Stimulated activated CD8-positive, alpha-beta memory T cell treated with anti-CD3 and anti-CD28 coated beads, Interleukin-7, amount 100 ng/mL, for 4 hours (primary cell): ENCODE data around the gene UROC1.
"Not testable (repeated sequence)": the region's sequence is repeated elsewhere in the genome, so short reads cannot be mapped to it uniquely, and the experiment has no call there.

Experiments
- DNase-seq, 2 donors: peaks; one replicate each; pipeline ENCODE4 v3.0.0-alpha.2; 2020; ENCODE audit warnings: low read depth in 2 of 2

UROC1 gene

DNA sequence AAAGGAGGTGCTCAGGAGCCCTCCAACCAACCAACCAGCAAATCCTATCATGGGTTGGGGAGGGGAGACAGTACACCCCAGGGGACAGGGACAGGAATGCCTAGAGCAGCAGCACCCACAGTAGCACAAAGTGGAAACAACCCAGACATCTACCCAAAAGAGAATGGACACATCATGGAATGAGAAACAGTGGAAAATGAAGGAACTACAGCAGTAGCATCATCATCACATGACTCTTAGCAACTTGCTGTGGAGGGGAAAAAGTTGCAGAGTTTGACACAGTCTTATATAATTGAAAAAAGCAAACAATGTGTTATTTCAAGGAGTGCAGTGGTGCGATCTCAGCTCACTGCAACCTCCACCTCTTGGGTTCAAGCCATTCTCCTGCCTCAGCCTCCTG lies 30.1 kb upstream of the UROC1 start:
- DNase-seq = no peak

DNA sequence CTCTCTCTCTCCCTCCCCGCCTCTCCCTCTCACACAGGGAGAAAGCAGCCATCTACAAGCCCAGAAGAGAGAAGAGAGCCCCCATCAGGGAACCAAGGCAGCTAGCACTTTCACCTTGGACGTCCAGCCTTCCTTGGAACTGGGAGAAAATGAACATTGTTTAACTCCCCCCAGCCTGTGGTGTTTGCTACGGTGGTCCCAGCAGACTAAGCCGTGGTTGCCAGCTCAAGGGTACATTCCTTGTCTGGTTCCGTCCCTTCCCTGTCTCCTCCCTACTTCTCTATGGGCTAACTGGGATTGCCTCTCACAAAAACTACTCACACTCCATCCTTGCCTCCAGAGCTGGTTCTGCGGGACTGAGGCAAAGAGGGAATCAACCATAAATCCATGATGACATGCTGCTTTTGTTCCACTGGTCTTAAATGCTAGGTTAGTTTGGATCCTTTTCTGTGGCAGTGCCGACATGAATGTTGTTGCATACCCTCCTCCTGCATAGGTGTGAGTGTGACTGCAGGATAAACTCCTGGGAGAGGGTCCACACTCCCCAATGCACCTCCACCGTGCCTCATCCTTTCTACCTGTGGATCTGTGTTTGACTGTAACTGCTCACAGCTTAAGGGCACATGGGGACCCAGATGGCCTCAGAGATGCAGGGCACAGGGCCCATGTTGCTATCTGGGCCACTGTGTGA lies 29.1 kb upstream of the UROC1 start:
- DNase-seq = no peak

DNA sequence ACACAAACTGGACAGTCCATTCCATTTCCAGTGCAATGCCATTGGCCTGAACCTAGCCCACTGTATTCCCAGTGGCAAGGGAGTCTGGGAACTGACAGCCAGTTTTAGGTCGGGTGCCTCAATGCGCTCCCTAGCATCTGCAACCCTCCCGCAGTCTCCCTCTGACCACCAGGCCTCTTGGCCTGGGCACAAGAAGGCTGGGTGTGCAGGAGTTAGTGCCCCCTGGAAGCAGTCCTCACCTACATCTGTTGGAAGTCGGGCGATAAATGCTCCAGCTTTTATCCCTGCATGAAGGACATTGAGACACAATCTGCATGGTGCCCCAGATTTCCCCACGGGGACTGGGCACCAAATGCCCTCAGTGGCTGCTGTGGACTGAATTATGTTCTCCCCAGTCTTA lies 28.4 kb upstream of the UROC1 start:
- DNase-seq = no peak

DNA sequence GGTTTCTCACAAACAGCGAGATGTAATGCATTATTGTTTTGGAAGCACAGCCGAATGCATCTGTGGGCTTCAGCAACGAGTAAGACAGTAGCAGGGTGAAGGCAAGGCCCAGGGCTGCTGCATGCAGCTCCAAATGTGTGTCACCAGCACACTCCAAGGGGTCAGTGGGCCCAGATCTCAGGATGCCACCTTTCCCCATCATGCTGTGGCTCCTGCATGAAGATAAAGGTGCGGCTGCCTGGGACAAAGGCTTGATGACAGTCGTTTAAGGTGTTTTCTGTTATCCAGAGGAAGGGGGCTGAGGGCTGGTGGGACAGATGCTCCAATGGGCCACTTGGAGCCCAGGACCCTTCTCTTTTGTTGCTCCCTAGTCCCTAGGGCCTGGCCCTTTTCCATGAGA lies 28.0 kb upstream of the UROC1 start:
- DNase-seq = no peak

DNA sequence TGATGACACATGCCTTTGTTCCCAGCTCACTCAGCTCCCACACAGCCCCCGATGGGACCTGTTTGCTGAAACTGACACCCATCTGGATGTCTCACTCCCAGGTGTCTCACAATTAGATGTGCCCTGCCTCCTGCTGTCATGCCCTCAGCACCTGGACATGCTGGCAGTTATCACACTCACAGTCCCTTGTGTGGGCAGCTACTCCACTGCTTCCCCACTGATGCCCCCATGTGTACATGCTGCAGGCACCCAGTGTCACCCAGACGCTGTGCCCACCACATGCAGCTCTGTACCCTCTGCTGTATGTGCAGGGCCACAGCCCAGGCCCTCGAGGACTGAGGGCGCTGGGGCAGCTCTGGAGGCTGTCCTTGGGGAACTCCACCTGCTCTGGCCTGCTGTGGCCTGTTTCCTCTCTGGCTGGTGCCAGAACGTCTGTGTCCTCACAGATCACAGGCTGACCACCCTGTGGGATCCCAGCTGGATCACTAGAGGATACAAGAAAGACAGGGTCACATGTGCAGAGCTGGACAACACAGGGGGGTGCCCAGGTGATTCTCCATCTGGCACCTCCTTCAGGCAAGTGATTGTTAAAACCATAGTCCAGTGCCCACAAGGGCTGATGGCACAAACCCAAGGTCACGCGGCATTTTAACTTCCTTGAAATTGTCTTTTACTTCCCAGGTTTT lies 27.2 kb upstream of the UROC1 start:
- no peak for DNase-seq

DNA sequence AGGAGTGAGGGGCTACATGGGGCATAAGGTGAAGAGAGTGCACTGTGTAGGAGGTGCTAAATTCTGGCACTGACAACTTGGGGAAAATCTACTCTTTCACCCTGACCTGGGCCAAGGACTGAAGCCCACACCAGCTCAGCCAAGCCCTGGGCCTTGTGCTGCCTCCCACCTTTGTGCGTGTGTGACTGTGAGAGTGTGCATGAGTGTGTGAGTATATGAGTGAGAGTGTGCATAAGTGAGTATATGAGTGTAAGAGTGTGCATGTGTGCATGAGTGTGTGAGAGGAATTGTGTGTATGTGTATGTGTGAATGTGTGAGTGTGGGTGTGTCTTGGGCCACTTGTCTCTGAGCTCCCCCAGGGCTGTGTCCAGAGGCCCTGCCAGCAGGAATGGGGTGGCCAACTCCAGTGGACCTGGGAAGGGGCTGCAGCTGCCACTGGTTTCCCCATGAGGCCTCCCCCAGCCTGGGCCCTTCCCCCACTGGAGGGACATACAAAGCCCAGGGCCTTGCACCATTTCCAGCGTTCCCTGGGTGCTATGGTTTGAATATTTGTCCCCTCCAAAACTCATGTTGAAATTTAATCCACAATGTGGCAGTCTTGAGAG lies 26.0 kb upstream of the UROC1 start:
- DNase-seq = no peak

DNA sequence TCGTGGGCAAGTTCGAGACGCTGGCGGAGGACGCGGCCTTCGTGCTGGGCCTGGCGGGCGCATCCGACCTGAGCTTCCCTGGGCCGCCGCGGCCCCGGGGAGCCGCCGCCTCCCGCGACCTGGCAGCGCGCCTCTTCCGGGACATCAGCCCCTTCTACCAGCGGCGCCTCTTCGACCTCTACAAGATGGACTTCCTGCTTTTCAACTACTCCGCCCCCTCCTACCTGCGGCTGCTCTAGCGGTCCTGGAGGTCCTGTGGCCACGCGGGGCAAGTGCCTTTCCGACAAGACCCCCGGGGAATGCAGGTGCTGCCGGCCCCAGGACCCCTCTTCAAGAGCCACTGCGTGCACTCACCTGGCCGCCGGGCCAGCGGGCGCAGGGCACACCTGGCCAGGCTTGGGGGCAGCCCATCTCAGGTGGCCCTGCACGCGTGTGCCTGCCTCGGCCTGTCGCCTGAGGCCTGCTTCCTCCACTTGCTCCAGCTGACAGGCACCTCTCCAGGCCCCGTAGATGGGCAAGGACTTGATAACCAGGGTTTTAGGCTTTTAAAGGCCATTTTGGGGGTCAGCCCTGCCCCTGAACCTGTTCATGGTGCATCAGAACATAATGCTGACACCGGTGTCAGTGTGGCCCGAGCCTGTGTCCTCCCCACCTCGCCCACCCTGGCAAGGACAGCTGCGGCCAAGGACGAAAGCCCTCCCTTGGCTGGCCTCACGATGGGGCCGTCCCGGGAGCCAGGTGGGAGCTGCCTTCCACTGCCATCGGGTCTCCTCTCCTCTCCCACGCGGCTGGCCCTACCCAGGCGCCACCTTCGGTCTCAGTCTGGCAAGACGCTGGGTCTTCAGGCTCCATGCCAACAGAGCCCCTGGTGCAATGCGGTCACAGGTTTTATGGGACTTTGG lies 25.0 kb upstream of the UROC1 start:
- no peak for DNase-seq

DNA sequence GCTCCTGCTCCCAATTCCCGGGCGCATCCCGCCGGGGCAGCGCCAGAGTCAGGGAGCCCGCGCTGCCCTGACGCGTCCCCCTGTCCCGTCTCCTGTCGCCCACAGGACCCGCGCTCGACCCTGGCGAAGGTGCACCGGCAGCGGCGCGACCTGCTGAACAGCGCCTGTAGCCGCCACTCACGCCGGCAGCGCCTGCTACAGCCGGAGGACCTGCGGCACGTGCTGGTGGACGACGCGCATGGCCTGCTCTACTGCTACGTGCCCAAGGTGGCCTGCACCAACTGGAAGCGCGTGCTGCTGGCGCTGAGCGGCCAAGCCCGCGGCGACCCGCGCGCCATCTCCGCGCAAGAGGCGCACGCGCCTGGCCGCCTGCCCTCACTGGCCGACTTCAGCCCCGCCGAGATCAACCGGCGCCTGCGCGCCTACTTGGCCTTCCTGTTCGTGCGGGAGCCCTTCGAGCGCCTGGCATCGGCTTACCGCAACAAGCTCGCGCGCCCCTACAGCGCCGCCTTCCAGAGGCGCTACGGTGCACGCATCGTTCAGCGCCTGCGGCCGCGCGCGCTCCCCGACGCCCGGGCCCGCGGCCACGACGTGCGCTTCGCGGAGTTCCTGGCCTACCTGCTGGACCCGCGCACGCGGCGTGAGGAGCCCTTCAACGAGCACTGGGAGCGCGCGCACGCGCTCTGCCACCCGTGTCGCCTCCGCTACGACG lies 24.2 kb upstream of the UROC1 start:
- no peak for DNase-seq

DNA sequence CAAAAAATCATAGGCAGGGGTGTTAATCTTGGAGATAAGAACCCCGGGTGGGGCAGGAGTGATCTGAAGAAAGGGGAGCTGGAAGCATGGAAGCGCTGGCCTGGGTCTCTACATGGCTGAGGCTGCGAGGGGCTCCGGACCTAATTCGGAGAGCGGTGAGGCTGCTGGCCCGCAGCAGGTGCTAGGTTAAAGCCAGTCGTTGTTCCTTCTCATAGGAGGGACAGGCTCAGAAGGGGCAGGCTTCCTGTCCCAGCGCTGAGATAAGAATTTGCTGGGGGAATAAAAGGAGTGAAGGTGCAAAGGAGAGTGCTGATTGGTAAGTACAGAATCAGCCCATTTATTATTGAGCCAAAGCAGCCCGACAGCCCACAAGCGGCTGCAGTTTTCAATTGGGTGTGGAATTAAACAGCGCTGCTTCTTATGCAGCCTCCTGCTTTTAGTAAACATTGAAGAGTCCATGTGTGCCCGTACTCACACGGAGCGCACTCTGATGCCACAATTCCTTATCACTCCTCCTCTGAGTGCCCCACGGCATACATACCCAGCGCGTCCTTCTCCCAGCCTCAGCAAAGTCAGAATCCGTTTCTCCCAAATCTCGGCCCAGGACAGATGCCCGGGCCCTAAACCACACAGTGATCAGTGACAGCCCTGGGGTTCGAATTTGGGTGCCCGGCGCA lies 23.5 kb upstream of the UROC1 start:
- DNase-seq = no peak

DNA sequence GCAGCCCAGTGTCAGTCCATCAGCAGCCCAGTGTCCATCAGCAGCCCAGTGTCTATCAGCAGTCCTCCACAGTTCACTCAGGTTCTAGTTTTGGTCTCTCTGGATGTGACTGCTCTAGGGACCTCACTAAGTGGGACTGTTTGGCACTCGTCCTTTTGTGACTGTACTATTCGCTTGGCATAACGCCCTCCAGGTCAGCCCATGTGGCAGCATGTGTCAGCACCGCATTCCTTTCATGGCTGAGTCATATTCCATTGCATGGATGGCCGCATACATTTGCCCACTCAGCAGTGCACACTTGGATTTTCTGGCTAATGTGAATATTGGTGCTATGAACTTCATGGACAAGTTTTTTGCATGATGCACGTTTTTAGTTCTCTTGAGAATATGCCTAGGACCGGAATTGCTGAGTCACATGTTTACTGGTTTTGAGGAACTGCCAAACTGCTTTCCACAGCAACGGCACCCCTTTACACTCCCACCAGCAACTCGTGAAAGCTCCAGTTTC lies 22.8 kb upstream of the UROC1 start:
- DNase-seq = no peak

DNA sequence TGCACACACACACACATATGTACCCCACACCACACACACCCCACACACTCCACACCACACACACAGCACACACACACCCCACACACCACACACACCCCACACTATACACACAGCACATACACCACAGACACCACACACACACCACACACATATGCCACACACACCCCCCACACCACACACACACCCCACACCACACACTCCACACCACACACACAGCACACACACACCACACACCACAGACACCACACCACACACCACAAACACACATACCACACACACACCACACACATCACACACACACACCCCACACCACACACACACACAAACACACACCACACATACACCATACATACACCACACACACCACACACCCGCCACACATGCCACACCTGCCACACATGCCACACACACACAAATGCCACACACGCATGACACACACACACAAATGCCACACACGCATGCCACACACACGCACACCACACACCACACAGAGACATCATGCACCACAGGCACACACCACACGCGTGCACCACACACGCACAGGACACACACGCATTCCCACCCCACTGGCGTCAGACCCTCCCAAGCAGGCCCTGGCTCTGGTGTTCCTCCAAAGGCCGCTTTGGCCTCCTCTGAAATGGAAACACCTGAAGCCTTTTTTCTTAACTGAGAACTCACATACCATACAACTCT lies 22.1 kb upstream of the UROC1 start:
- no peak for DNase-seq

DNA sequence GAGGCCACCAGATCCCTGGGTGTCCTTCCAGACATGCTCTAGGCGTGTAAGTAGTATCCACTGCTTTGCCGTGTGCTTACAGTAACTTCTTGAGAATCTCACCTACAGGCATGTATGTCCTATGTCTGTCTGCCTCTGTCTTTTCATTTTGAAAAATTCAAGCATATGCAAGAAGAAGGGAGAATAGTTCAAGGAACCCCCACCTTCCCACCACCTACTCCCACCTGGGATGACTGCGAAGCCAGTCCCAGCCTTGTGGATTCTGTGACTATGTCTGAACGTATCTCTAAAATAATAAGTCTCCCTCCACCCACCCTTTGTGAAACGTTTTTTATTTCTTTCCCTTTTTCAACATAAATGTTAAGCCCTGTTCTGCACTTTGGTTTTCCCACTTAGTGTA lies 21.4 kb upstream of the UROC1 start:
- no peak for DNase-seq

DNA sequence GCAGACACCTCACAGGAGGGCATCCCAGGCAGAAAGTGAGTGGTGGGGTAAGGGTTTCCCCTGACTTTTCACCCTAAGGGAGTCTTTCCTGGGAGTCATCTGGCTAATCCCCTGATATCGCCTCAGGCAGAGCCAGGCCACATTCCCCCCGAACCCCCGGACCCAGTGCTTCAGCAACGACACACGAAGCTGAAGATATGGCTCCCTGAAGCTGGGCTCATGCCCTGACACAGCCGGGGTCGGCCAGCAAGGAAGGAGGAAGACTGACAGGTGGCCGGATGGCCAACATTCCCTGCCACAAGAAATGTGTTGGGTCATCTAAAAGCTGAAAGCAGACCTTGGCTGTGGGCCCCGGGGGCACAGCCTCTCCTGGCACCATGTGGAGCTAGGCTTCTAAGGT lies 20.7 kb upstream of the UROC1 start:
- DNase-seq = no peak

DNA sequence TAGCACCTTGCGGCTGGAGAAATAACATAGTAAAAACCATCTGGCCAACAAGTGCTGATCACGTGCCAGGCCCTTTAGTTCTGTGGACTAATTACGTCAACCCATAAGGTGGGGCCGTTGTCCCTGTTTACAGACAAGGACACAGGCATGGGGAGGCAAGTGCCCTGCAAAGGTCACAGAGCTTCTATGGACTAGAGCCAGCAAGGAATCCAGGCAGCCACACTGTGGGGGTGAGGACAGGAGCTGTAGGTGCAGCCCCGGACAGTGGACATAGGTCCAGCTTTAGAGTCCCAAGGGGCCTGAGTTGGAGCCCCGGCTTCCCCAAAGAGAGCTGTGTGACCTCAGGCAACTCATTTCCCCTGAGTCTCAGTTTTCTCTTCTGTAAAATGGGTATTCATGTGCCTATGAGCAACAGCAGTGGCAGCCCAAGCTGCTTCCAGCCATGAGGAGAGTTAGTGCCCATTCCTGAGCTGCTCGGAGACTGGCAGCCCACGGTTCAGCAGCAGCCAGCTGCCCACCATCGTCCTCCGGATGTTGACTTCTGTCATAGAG lies 20.2 kb upstream of the UROC1 start:
- no peak for DNase-seq

DNA sequence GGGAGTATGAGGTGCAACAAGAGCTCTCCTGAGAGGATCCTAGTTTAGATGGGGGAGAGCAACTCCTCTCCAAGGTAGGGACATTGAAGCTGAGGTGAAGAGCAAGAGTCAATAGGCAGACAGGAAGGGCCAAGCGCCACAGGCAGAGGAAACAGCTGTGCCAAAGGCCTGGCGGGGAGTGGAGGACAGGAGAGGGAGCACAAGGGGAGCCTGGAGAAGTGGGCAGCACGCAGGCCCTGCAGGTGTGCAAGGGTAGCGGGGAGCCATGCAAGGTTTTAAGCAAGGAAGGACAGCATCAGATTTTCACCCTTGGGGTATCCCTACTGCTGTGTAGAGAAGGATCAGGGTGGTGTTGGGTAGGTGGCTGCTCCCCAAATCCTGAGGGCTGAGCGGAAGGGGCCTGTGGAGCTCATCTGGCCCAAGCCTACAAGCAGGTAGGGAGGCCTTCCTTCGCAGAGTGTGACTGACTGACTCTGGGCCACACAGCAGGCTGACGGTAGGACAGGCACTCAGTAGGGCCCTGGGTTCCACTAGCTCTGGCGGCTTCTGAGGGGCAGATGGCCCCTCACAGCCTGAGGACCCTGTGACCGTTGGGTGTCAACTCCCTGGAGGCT lies 19.6 kb upstream of the UROC1 start:
- DNase-seq = no peak

DNA sequence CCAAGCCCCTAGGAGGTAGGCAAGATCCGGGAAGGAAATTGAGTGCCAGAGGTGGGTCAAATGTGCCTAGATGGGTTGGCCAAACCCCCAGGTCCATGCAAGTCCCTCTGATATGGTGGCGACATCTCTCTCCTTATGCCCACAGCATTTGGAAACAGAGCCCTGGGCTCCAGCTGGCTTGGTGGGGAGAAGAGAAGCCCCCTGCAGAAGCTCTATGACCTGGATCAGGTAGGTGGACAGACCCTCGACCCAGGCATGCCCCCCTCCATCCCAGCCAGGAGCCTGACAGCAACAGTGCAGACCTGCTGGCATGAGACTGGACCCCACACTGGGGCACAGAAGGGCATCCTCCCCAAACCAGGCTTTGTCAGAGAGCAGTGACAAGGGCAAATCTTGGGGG lies 18.6 kb upstream of the UROC1 start:
- DNase-seq = no peak

DNA sequence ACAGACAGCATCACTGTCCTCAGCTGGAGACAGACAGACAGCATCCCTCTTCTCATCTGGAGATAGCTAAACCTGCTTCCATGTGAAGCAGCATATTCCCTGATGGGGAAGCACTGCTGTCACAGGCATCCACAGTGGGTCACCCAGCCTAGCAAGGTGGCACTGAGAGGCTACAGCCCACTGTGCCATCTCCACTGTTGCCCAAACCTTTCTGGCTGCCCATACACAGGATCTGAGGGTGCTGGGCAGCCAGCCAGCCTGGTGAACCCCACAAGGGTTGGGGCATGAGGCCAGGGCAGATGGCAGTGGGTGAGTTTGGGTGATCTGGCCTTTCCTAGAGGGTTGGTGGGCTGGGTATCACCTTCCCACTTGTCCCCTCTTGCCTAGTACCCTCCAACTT lies 18.1 kb upstream of the UROC1 start:
- DNase-seq = no peak

DNA sequence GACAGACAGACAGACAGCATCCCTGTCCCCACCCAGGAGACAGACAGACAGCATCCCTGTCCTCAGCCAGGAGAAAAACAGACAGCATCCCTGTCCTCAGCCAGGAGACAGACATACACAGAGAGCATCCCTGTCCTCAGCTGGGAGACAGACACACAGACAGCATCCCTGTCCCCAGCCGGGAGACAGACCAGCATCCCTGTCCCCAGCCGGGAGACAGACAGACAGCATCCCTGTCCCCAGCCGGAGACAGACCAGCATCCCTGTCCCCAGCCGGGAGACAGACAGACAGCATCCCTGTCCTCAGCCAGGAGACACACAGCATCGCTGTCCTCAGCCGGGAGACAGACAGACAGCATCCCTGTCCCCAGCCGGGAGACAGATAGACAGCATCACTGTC lies 17.1 kb upstream of the UROC1 start:
- DNase-seq = not testable (repeated sequence)

DNA sequence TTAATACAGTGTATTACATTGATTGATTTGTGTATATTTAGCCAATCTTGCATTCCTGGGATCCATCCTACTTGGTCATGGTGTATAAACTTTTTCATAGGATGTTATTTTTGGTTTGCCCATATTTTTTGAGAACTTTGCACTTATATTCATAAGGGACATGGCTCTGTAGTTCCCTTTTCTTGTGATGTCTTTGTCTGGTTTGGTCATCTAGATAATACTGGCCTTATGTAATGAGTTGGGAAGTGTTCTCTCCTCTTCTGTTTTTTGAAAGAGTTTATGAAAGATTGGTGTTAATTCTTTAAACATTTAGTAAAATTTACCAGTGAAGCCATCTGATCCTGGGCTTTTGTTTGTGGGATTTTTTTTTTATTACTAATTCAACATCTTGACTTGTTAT lies 15.9 kb upstream of the UROC1 start:
- DNase-seq = no peak

DNA sequence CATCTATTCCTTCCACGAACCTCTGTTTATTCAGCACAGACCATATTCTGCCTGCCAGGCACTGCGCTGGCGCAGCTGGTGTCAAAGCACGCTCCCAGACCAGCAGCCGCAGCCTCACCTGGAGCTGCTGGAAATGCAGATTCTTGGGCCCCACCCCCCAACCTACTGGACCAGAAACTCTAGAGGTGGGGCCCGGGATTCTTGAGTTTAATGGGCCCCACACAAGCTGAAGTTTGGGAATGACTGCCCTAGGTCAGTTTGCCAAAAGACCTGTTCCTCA lies 13.4 kb upstream of the UROC1 start:
- DNase-seq = no peak
